IMR-90 (cell line): ENCODE measurements around the gene CELSR2. TPM values are rescaled to one million over a fixed set of nuclear protein-coding genes. Genes with fewer than 3 reads are reported as not detected.

Experiments
- ATAC-seq: fragments of 200-7000 bp; cut with Tn5 transposase; 2 replicates; pipeline ENCODE4 v1.9.1; 2020; ENCODE audit warnings: low read depth, mild to moderate bottlenecking, moderate library complexity
- BruUV-seq: library from RNA; stranded (reverse); fragments of 400-500 nt; replicated peaks from 2 replicates; lab custom pipeline; 2021; lab: Mats Ljungman, UMichigan
- CTCF ChIA-PET: fragments of 300-600 bp; formaldehyde crosslinking; extraction: SDS; loops from one replicate; lab custom pipeline; 2021; ENCODE audit warnings: antibody characterized with exemption; lab: Yijun Ruan, JAX
- POLR2A ChIA-PET: fragments of 300-600 bp; sonication (Branson Sonifier 250); formaldehyde crosslinking; loops from one replicate; lab custom pipeline; 2022; ENCODE audit warnings: antibody characterized with exemption; ENCODE audit not compliant: unreplicated experiment; lab: Charles Lee
- DNase-seq: peaks from one replicate; pipeline ENCODE4 v3.0.0; 2013
- H2AFZ ChIP-seq: replicated peaks from 2 replicates; pipeline ENCODE3; 2013; ENCODE audit warnings: low read length, mild to moderate bottlenecking; ENCODE audit not compliant: poor library complexity
- H2AK5ac ChIP-seq: 2 replicates; pipeline ENCODE4 v1.6.1; 2013; ENCODE audit warnings: low read depth, low read length, inconsistent platforms
- H2AK9ac ChIP-seq: replicated peaks from 2 replicates; pipeline ENCODE3; 2013; ENCODE audit warnings: mild to moderate bottlenecking, low read depth, low read length, moderate library complexity; ENCODE audit not compliant: poor library complexity
- H2BK120ac ChIP-seq: 2 replicates; pipeline ENCODE4 v1.6.1; 2013; ENCODE audit warnings: low read depth, low read length, inconsistent platforms
- H2BK15ac ChIP-seq: 3 replicates; pipeline ENCODE4 v1.6.1; 2013; ENCODE audit warnings: low read depth, low read length, inconsistent platforms
- H2BK20ac ChIP-seq: 2 replicates; pipeline ENCODE4 v1.6.1; 2013; ENCODE audit warnings: low read depth, mild to moderate bottlenecking, inconsistent platforms, low read length, moderate library complexity
- H2BK5ac ChIP-seq: 2 replicates; pipeline ENCODE4 v1.6.1; 2013; ENCODE audit warnings: mild to moderate bottlenecking, low read depth, low read length, inconsistent platforms; ENCODE audit not compliant: poor library complexity, severe bottlenecking
- H3K14ac ChIP-seq: replicated peaks from 2 replicates; pipeline ENCODE4 v1.6.1; 2013; ENCODE audit warnings: low read depth, low read length, inconsistent platforms
- H3K18ac ChIP-seq: 2 replicates; pipeline ENCODE4 v1.6.1; 2013; ENCODE audit warnings: low read depth, low read length, control low read depth
- H3K23ac ChIP-seq: 2 replicates; pipeline ENCODE4 v1.6.1; 2013; ENCODE audit warnings: low read depth, low read length, inconsistent platforms
- H3K27ac ChIP-seq: 2 replicates; pipeline ENCODE4 v1.5.1; 2013; ENCODE audit warnings: mild to moderate bottlenecking, control low read depth, low read length; ENCODE audit not compliant: insufficient read depth
- H3K27me3 ChIP-seq: 2 replicates; pipeline ENCODE4 v1.6.1; 2013; ENCODE audit warnings: low read length; ENCODE audit not compliant: control insufficient read depth, insufficient read depth
- H3K36me3 ChIP-seq: 2 replicates; pipeline ENCODE4 v1.6.1; 2013; ENCODE audit warnings: low read length, mixed read lengths; ENCODE audit not compliant: control insufficient read depth, insufficient read depth
- H3K4ac ChIP-seq: 2 replicates; pipeline ENCODE4 v1.6.1; 2013; ENCODE audit warnings: low read depth, low read length, inconsistent platforms
- H3K4me1 ChIP-seq: 2 replicates; pipeline ENCODE4 v1.6.1; 2013; ENCODE audit warnings: low read length, mixed read lengths; ENCODE audit not compliant: control insufficient read depth, insufficient read depth
- H3K4me2 ChIP-seq: 2 replicates; pipeline ENCODE4 v1.6.1; 2013; ENCODE audit warnings: low read depth, mild to moderate bottlenecking, control low read depth, low read length, moderate library complexity
- H3K4me3 ChIP-seq: 2 replicates; pipeline ENCODE4 v1.5.1; 2013; ENCODE audit warnings: low read depth, mild to moderate bottlenecking, control low read depth, low read length, moderate library complexity; ENCODE audit not compliant: insufficient read depth
- H3K56ac ChIP-seq: 2 replicates; pipeline ENCODE4 v1.6.1; 2013; ENCODE audit warnings: low read length, inconsistent platforms; ENCODE audit not compliant: insufficient read depth; ENCODE audit errors: extremely low read depth
- H3K79me1 ChIP-seq, 2 experiments: 2 replicates each; pipeline ENCODE4 v1.6.1; 2013; ENCODE audit warnings: low read length in 2 of 2, inconsistent platforms in 1 of 2, low read depth in 1 of 2
- H3K9ac ChIP-seq: 2 replicates; pipeline ENCODE4 v1.6.1; 2013; ENCODE audit warnings: low read depth, low read length, control low read depth
- H3K9me1 ChIP-seq: 2 replicates; pipeline ENCODE4 v1.6.1; 2013; ENCODE audit warnings: low read length, inconsistent platforms; ENCODE audit not compliant: insufficient read depth
- H3K9me3 ChIP-seq: 2 replicates; pipeline ENCODE4 v1.6.1; 2013; ENCODE audit warnings: low read length; ENCODE audit not compliant: control insufficient read depth, insufficient read depth
- H4K20me1 ChIP-seq: 2 replicates; pipeline ENCODE4 v1.6.1; 2013; ENCODE audit warnings: low read length, inconsistent platforms; ENCODE audit not compliant: insufficient read depth
- H4K5ac ChIP-seq: 2 replicates; pipeline ENCODE4 v1.6.1; 2013; ENCODE audit warnings: mild to moderate bottlenecking, low read depth, low read length, control low read depth
- H4K8ac ChIP-seq, 2 experiments: 2 replicates each; pipeline ENCODE4 v1.6.1; 2013; ENCODE audit warnings: low read depth in 2 of 2, low read length in 2 of 2, control low read depth in 1 of 2, inconsistent platforms in 1 of 2
- H4K91ac ChIP-seq: 2 replicates; pipeline ENCODE4 v1.6.1; 2013; ENCODE audit warnings: low read depth, low read length, inconsistent platforms; ENCODE audit not compliant: insufficient read depth
- BHLHE40 ChIP-seq: fragments of 150-350 bp; IDR thresholded peaks from 2 replicates; pipeline ENCODE4 v1.6.1; 2016; ENCODE audit warnings: mild to moderate bottlenecking, low read depth, low read length
- CEBPB ChIP-seq: IDR thresholded peaks from 2 replicates; pipeline ENCODE4 v1.6.1; 2012; ENCODE audit warnings: low read depth, low read length, improper control_type of control experiment
- CHD1 ChIP-seq: IDR thresholded peaks from 2 replicates; pipeline ENCODE4 v1.6.1; 2012; ENCODE audit warnings: low read depth, low read length, improper control_type of control experiment
- FOS ChIP-seq: fragments of 150-350 bp; IDR thresholded peaks from 2 replicates; pipeline ENCODE4 v1.6.1; 2016; ENCODE audit warnings: low read depth, low read length
- MAFK ChIP-seq: IDR thresholded peaks from 2 replicates; pipeline ENCODE4 v1.6.1; 2012; ENCODE audit warnings: low read depth, low read length, improper control_type of control experiment
- MAZ ChIP-seq: IDR thresholded peaks from 2 replicates; pipeline ENCODE4 v1.6.1; 2012; ENCODE audit warnings: low read depth, mild to moderate bottlenecking, low read length, improper control_type of control experiment, moderate library complexity, borderline replicate concordance
- MXI1 ChIP-seq: IDR thresholded peaks from 2 replicates; pipeline ENCODE4 v1.6.1; 2012; ENCODE audit warnings: low read depth, mild to moderate bottlenecking, low read length, moderate library complexity, borderline replicate concordance
- NFE2L2 ChIP-seq: fragments of 150-350 bp; IDR thresholded peaks from 2 replicates; pipeline ENCODE4 v1.6.1; 2016; ENCODE audit warnings: low read depth, mild to moderate bottlenecking, low read length
- POLR2A ChIP-seq: IDR thresholded peaks from 2 replicates; pipeline ENCODE4 v1.6.1; 2012; ENCODE audit warnings: mild to moderate bottlenecking, low read depth, low read length
- RAD21 ChIP-seq: IDR thresholded peaks from 2 replicates; pipeline ENCODE4 v1.6.1; 2012; ENCODE audit warnings: low read length, improper control_type of control experiment
- RCOR1 ChIP-seq: IDR thresholded peaks from 2 replicates; pipeline ENCODE4 v1.6.1; 2012; ENCODE audit warnings: mild to moderate bottlenecking, low read length, improper control_type of control experiment; ENCODE audit not compliant: insufficient replicate concordance
- RFX5 ChIP-seq: IDR thresholded peaks from 2 replicates; pipeline ENCODE4 v1.8.0; 2012; ENCODE audit warnings: low read depth, mild to moderate bottlenecking, low read length, moderate library complexity
- SMC3 ChIP-seq: fragments of 150-350 bp; IDR thresholded peaks from 2 replicates; pipeline ENCODE4 v1.6.1; 2016; ENCODE audit warnings: low read depth, mild to moderate bottlenecking, antibody characterized with exemption, low read length, moderate library complexity
- USF2 ChIP-seq: fragments of 150-350 bp; IDR thresholded peaks from 2 replicates; pipeline ENCODE4 v1.6.1; 2017; ENCODE audit warnings: mild to moderate bottlenecking, antibody characterized with exemption, low read length, low read depth
- WGBS, 2 experiments: methylation state at CpG; one replicate each; pipeline versions ENCODE4 v1.1.5 to v1.1.7; 2013; ENCODE audit warnings: missing lambda C conversion rate in 2 of 2; ENCODE audit not compliant: insufficient read length in 1 of 2; ENCODE audit errors: extremely low coverage in 2 of 2; 5-methylcytosine and 5-hydroxymethylcytosine counted together
- dilution Hi-C: fragments of 300-500 bp; cut with HindIII; formaldehyde crosslinking; loops from one replicate; pipeline ENCODE4 v1.14.3; 2018; ENCODE audit warnings: low sequenced_read_pairs; ENCODE audit not compliant: unreplicated experiment
- in situ Hi-C: fragments of 300-500 bp; cut with MboI; formaldehyde crosslinking; loops from 3 replicates; pipeline ENCODE4 v1.14.3; 2019; ENCODE audit warnings: low sequenced_read_pairs, inconsistent platforms, mixed read lengths
- intact Hi-C: fragments of 100-400 bp; cut with micrococcal nuclease; formaldehyde crosslinking; loops from 2 replicates; pipeline ENCODE4 v1.10.0; 2022
- polyA plus RNA-seq, 3 experiments: library from polyadenylated mRNA; depleted of rRNA; stranded (reverse); fragments of >200 nt; gene quantifications; 2 replicates each; pipeline ENCODE4 v1.2.3, GENCODE V29; 2012; ENCODE audit warnings: low replicate concordance in 1 of 3
- total RNA-seq: library from RNA; depleted of rRNA; stranded (reverse); fragments of >200 nt; gene quantifications from 2 replicates; pipeline ENCODE4 v1.2.3, GENCODE V29; 2012
- TF ChIP-seq, protein P1 (sequence below): fragments of 150-350 bp; IDR thresholded peaks from 2 replicates; pipeline ENCODE4 v1.6.1; 2016; ENCODE audit warnings: low read depth, mild to moderate bottlenecking, low read length, moderate library complexity, borderline replicate concordance
- TF ChIP-seq, protein P2 (sequence below): conservative IDR thresholded peaks from 2 replicates; pipeline ENCODE4 v1.5.1; 2012; ENCODE audit warnings: mild to moderate bottlenecking, low read depth, low read length, improper control_type of control experiment

Gene CELSR2
- total and polyA plus RNA-seq, 2 of the 4 experiments (the other 2 are of a cell fraction) = 1.3 to 5.3 TPM

- BruUV-seq = no TSS peak
- 50% methylated on average over 1 of the region's 4 CpGs; no CpG with 5 or more reads in 1 of the 2 experiments for WGBS, 2 experiments
- no peak overlapping the region for H3K23ac ChIP-seq
- TF ChIP-seq MAFK = no peak
- no peak for TF ChIP-seq BHLHE40
- TF ChIP-seq CEBPB = no peak
- TF ChIP-seq RCOR1 = no peak
- no peak for TF ChIP-seq RFX5
- TF ChIP-seq RAD21 = no peak
- no peak for TF ChIP-seq SMC3
- TF ChIP-seq MAZ = no peak
- TF ChIP-seq MXI1 = no peak
- TF ChIP-seq, protein P1, sequence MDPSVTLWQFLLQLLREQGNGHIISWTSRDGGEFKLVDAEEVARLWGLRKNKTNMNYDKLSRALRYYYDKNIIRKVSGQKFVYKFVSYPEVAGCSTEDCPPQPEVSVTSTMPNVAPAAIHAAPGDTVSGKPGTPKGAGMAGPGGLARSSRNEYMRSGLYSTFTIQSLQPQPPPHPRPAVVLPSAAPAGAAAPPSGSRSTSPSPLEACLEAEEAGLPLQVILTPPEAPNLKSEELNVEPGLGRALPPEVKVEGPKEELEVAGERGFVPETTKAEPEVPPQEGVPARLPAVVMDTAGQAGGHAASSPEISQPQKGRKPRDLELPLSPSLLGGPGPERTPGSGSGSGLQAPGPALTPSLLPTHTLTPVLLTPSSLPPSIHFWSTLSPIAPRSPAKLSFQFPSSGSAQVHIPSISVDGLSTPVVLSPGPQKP = no peak
- TF ChIP-seq NFE2L2 = no peak
- TF ChIP-seq, protein P2, sequence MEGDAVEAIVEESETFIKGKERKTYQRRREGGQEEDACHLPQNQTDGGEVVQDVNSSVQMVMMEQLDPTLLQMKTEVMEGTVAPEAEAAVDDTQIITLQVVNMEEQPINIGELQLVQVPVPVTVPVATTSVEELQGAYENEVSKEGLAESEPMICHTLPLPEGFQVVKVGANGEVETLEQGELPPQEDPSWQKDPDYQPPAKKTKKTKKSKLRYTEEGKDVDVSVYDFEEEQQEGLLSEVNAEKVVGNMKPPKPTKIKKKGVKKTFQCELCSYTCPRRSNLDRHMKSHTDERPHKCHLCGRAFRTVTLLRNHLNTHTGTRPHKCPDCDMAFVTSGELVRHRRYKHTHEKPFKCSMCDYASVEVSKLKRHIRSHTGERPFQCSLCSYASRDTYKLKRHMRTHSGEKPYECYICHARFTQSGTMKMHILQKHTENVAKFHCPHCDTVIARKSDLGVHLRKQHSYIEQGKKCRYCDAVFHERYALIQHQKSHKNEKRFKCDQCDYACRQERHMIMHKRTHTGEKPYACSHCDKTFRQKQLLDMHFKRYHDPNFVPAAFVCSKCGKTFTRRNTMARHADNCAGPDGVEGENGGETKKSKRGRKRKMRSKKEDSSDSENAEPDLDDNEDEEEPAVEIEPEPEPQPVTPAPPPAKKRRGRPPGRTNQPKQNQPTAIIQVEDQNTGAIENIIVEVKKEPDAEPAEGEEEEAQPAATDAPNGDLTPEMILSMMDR = no peak
- TF ChIP-seq FOS = no peak
- TF ChIP-seq POLR2A = no peak
- TF ChIP-seq CHD1 = no peak
- TF ChIP-seq USF2 = no peak
- H4K91ac ChIP-seq = no peak overlapping the region
- no peaks in the 10 kb centered on the region for H3K4me1 ChIP-seq
- H2AK5ac ChIP-seq = peak overlapping the region; percentile 44; the same call in 1 of the 2 replicates
- no peak overlapping the region for H3K56ac ChIP-seq
- H3K18ac ChIP-seq = no peak overlapping the region
- peaks cover 2% of the 10 kb centered on the region; the same call in 1 of the 2 replicates for H3K9me3 ChIP-seq
- H3K4ac ChIP-seq = no peak overlapping the region
- no peak overlapping the region for H2AK9ac ChIP-seq
- H4K20me1 ChIP-seq = no peaks in the 10 kb centered on the region
- in situ Hi-C loops = loop anchor here (10.0 kb wide), 1 partner anchor 270 kb away; the partner anchor contains the start of gene GPR61
- no peak overlapping the region for H2BK120ac ChIP-seq
- DNase-seq = no peak
- H2BK20ac ChIP-seq = no peak overlapping the region
- H3K4me3 ChIP-seq = no peak overlapping the region
- intact Hi-C loops = no loop called here
- no peak for ATAC-seq
- H4K8ac ChIP-seq = no peak overlapping the region
- H3K4me2 ChIP-seq = no peak overlapping the region
- H2AFZ ChIP-seq = no peak overlapping the region
- no peak overlapping the region for H2BK5ac ChIP-seq
- no peak overlapping the region for H4K5ac ChIP-seq
- no peak overlapping the region for H2BK15ac ChIP-seq
- no peak overlapping the region for H3K27ac ChIP-seq
- no peaks in the 10 kb centered on the region for H3K79me1 ChIP-seq
- no peaks in the 10 kb centered on the region; the same call in 1 of the 2 replicates for H3K9me1 ChIP-seq
- ChIA-PET CTCF (interaction anchor here (0.6 to 1.2 kb wide), 2 partner anchors 11 to 71 kb away, joined by 3 to 6 read pairs; no protein-coding TSS in a partner anchor), POLR2A (no interaction called here)
- H3K27me3 ChIP-seq = no peaks in the 10 kb centered on the region
- H3K9ac ChIP-seq = no peak overlapping the region
- dilution Hi-C loops = no loop called here
- no peak overlapping the region for H3K14ac ChIP-seq
- H3K36me3 ChIP-seq = peaks cover 2% of the 10 kb centered on the region; the same call in 1 of the 2 replicates
These were observed 15.7 kb downstream of the CELSR2 start for GRCh38 chr1:109265016-109265415.
